K562 (cell line): ENCODE data around the gene SSTR5. TPM values are rescaled to one million over a fixed set of nuclear protein-coding genes. Genes with fewer than 3 reads are reported as not detected.

ENCODE experiments used
- ATAC-seq: fragments of 200-7000 bp; cut with Tn5 transposase; 3 replicates; pipeline ENCODE4 v1.9.1; 2020; ENCODE audit warnings: moderate library complexity
- BruUV-seq: library from RNA; stranded (reverse); fragments of 400-500 nt; replicated peaks from 2 replicates; lab custom pipeline; 2021; lab: Mats Ljungman, UMichigan
- CTCF ChIA-PET: fragments of 300-600 bp; formaldehyde crosslinking; extraction: SDS; loops from one replicate; lab custom pipeline; 2021; ENCODE audit warnings: low intra/inter-chr PET ratio; lab: Yijun Ruan, JAX
- POLR2A ChIA-PET: fragments of 300-600, 350-650 bp; sonication (Branson Sonifier 250); formaldehyde crosslinking; extraction: SDS; loops from one replicate; lab custom pipeline; 2021; ENCODE audit warnings: antibody characterized with exemption, inconsistent platforms; lab: Yijun Ruan, JAX
- DNase-seq, 4 experiments: peaks; one replicate each; pipeline versions ENCODE4 v3.0.0 to v3.0.0-alpha.2; 2011 to 2018; ENCODE audit warnings: low spot score in 3 of 4, mixed read lengths in 3 of 4; ENCODE audit errors: extremely low read depth in 1 of 4
- FAIRE-seq: peaks from 2 replicates; lab custom pipeline; 2011; peaks lifted over from hg19 to GRCh38; lab: Jason Lieb, UNC
- H2AFZ ChIP-seq: 2 replicates; pipeline ENCODE4 v1.6.0; 2011; ENCODE audit warnings: low read depth, low read length, control low read depth, inconsistent platforms
- H3K27ac ChIP-seq: fragments of 200-600 bp; 3 replicates; pipeline ENCODE4 v1.8.0; 2011; ENCODE audit warnings: low read depth, mild to moderate bottlenecking, control low read depth, inconsistent platforms, low read length, moderate library complexity, mixed read lengths; ENCODE audit errors: extremely low read depth
- H3K27me3 ChIP-seq, 2 experiments: fragments of 300-600 bp in 1 of 2; 2 replicates in 1 of 2; 3 replicates in 1 of 2; pipeline versions ENCODE4 v1.6.0 to v1.8.0; 2011; ENCODE audit warnings: inconsistent platforms in 2 of 2, low read length in 2 of 2, mild to moderate bottlenecking in 1 of 2, mixed read lengths in 1 of 2, moderate library complexity in 1 of 2; ENCODE audit not compliant: control insufficient read depth in 2 of 2, insufficient read depth in 2 of 2
- H3K36me3 ChIP-seq: fragments of 300-600 bp; 3 replicates; pipeline ENCODE4 v1.8.0; 2011; ENCODE audit warnings: mild to moderate bottlenecking, low read length, inconsistent platforms; ENCODE audit not compliant: control insufficient read depth, insufficient read depth
- H3K4me1 ChIP-seq, 2 experiments: fragments of 200-600 bp in 1 of 2; replicated peaks in 1 of 2; 2 replicates in 1 of 2; 3 replicates in 1 of 2; pipeline versions ENCODE4 v1.5.1 to v1.8.0; 2011; ENCODE audit warnings: inconsistent platforms in 2 of 2, low read length in 2 of 2, mild to moderate bottlenecking in 1 of 2, mixed read lengths in 1 of 2, moderate library complexity in 1 of 2; ENCODE audit not compliant: control insufficient read depth in 2 of 2, insufficient read depth in 2 of 2
- H3K4me2 ChIP-seq: 2 replicates; pipeline ENCODE4 v1.6.1; 2011; ENCODE audit warnings: low read length, control low read depth, inconsistent platforms, mixed read lengths; ENCODE audit not compliant: insufficient read depth
- H3K4me3 ChIP-seq: fragments of 200-600 bp; sonication (generic), shearing (Covaris generic); 2 replicates; pipeline ENCODE4 v1.5.1; 2016; ENCODE audit warnings: control low read depth, inconsistent platforms
- H3K79me2 ChIP-seq: fragments of 200-600 bp; 3 replicates; pipeline ENCODE4 v1.8.0; 2011; ENCODE audit warnings: low read length, inconsistent platforms; ENCODE audit not compliant: control insufficient read depth, insufficient read depth
- H3K9ac ChIP-seq, 2 experiments: 2 replicates each; pipeline versions ENCODE4 v1.6.0 to v1.6.1; 2011; ENCODE audit warnings: low read depth in 2 of 2, low read length in 2 of 2, control low read depth in 1 of 2, inconsistent platforms in 1 of 2, mild to moderate bottlenecking in 1 of 2, mixed read lengths in 1 of 2; ENCODE audit not compliant: insufficient read depth in 1 of 2
- H3K9me1 ChIP-seq: one replicate; pipeline ENCODE4 v1.6.0; 2011; ENCODE audit warnings: inconsistent platforms, mild to moderate bottlenecking, low read length, moderate library complexity; ENCODE audit not compliant: control insufficient read depth, insufficient read depth
- H3K9me3 ChIP-seq: replicated peaks from 2 replicates; pipeline ENCODE4 v1.5.1; 2011; ENCODE audit warnings: low read depth, low read length, inconsistent platforms; ENCODE audit not compliant: control insufficient read depth, insufficient read depth
- H4K20me1 ChIP-seq: replicated peaks from 2 replicates; pipeline ENCODE4 v1.6.1; 2011; ENCODE audit warnings: low read length, inconsistent platforms, mixed read lengths; ENCODE audit not compliant: control insufficient read depth, insufficient read depth
- NFRKB ChIP-seq: fragments of 450-650 bp; IDR thresholded peaks from 2 replicates; pipeline ENCODE4 v1.6.1; 2016; ENCODE audit warnings: low read depth
- STAT5A ChIP-seq: IDR thresholded peaks from 2 replicates; pipeline ENCODE4 v1.6.1; 2012; ENCODE audit warnings: low read length, inconsistent platforms, borderline replicate concordance
- YBX1 ChIP-seq: fragments of 450-650 bp; IDR thresholded peaks from 2 replicates; pipeline ENCODE4 v1.7.1; 2016; ENCODE audit warnings: mild to moderate bottlenecking
- WGBS: fragments of 100-300 bp; shearing (Covaris generic); methylation state at CpG from one replicate; pipeline ENCODE4 v1.1.6; 2016; ENCODE audit warnings: low coverage, mixed read lengths; ENCODE audit not compliant: insufficient coverage; ENCODE audit errors: missing lambda C conversion rate; 5-methylcytosine and 5-hydroxymethylcytosine counted together
- in situ Hi-C: fragments of 300-500 bp; cut with MboI; formaldehyde crosslinking; loops from 4 replicates; pipeline ENCODE4 v1.15.0; 2018; ENCODE audit warnings: inconsistent platforms, mixed read lengths
- intact Hi-C: fragments of 100-400 bp; cut with micrococcal nuclease; formaldehyde crosslinking; loops from 2 replicates; pipeline ENCODE4 v1.14.2; 2022
- polyA plus RNA-seq, 8 experiments: library from polyadenylated mRNA; depleted of rRNA in 4 of 8; stranded (reverse) in 5 of 8; unstranded in 3 of 8; fragments of >200 nt; fragmentation: Nextera tagmentation in 2 of 8; fragmentation: Illumina TruSeq in 1 of 8; extraction: Ambion mirVana in 2 of 8; extraction: Trizol in 1 of 8; gene quantifications; 2 replicates each; pipeline versions ENCODE4 v1.2.1 to v1.2.3, GENCODE V29; 2011 to 2014; ENCODE audit warnings: inconsistent platforms in 1 of 8, missing spikeins in 1 of 8
- total RNA-seq, 7 experiments: library from RNA; depleted of rRNA in 6 of 7; stranded (reverse); fragments of >200 nt in 6 of 7; fragmentation: Illumina TruSeq in 2 of 7; extraction: Trizol in 2 of 7; gene quantifications; 2 replicates each; pipeline versions ENCODE4 v1.2.1 to v1.2.3, GENCODE V29; 2011 to 2021; ENCODE audit warnings: low replicate concordance in 1 of 7
- TF ChIP-seq, protein P1 (sequence below): sonication (generic); formaldehyde crosslinking; IDR thresholded peaks from 2 replicates; pipeline ENCODE4 v1.8.0; 2022; ENCODE audit warnings: mild to moderate bottlenecking, missing genetic modification reagents, borderline replicate concordance
- TF ChIP-seq, protein P2 (sequence below): sonication (generic); formaldehyde crosslinking; IDR thresholded peaks from 2 replicates; pipeline ENCODE4 v1.8.0; 2022; ENCODE audit warnings: mild to moderate bottlenecking, low read depth, missing genetic modification reagents

The SSTR5 gene
- total and polyA plus RNA-seq, 9 of the 15 experiments (the other 6 are each of a cell fraction or from before 2014, with no cell fraction given): not detected

DNA sequence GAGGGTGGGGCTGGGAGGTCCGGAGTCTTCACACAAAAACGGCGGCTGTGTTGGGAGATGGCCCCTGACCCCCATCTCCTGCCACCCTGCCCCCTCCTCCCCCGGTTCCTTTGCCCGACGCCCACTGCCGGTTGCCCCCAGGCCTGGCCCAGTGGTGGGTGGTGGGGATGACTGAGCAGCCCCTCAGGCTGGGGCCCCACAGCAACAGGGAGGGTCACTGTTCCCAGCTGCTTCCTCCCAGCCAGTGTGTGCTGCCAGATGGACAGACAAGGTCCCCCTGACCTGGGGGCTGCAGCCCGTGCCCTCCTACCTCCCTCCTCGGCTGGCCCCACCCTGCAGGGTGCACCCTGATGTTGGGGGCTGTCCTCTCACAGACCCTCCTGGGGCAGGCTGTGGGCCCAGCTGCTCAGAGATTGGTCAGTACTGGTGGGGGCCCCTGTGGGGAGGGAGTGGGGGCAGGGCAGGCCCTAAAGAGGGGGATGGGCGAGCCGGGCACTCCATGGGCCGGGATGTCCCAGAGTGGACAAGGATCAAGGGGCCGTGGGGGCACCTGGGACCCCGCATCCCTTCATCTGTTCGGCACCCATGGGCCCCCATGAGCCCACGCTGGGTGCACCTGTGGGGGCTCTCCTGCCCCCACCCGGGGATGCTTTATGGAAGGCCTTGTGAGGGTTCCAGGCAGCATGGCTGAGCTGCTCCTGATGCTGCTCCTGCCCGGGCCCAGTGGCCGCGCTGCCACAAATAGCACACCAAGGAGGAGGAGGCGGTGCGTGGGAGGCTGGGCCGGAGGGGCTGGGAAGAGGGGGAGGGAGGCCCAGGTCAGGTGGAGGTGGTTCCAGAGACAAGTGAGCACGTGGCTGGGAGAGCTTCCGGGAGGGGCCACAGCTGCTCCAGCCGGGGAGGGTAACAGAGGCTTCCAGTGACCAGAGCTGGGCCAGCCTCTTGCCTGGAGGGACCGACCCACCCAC lies 18.4 kb downstream of the SSTR5 start (continued):
- TF ChIP-seq, protein P1, sequence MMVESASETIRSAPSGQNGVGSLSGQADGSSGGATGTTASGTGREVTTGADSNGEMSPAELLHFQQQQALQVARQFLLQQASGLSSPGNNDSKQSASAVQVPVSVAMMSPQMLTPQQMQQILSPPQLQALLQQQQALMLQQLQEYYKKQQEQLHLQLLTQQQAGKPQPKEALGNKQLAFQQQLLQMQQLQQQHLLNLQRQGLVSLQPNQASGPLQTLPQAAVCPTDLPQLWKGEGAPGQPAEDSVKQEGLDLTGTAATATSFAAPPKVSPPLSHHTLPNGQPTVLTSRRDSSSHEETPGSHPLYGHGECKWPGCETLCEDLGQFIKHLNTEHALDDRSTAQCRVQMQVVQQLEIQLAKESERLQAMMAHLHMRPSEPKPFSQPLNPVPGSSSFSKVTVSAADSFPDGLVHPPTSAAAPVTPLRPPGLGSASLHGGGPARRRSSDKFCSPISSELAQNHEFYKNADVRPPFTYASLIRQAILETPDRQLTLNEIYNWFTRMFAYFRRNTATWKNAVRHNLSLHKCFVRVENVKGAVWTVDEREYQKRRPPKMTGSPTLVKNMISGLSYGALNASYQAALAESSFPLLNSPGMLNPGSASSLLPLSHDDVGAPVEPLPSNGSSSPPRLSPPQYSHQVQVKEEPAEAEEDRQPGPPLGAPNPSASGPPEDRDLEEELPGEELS (CRISPR knock-in tag): no peak

DNA sequence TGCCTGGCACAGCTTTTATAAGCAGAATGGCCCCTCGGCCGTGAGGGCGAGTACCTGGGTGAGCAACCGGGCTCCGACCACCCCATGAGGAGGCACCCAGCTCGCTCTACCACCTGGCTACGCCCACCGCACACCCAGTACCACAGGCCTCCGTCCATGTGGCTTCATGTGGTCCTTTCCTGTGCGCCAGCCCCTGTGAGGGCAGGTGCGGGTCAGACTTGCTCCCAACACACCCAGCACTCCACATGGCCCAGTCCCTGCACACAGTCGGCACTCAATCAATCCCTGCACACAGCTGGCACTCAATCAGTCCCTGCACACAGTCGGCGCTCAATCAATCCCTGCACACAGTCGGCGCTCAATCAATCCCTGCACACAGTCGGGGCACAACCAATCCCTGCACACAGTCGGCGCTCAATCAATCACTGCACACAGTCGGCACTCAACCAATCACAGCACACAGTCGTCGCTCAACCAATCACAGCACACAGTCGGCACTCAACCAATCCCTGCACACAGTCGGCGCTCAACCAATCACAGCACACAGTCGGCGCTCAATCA lies 19.5 kb downstream of the SSTR5 start:
- POLR2A ChIA-PET: no interaction called here
- peaks cover 6 to 34% of the 10 kb centered on the region in 2 experiments; a peak in 3 of 5 replicates for H3K27me3 ChIP-seq
- H3K4me3 ChIP-seq: no peak overlapping the region
- FAIRE-seq (no peak), ATAC-seq (no peak), DNase-seq (no peak)
- WGBS: 81% methylated on average over 20 of the region's 27 CpGs
- peaks cover 3% of the 10 kb centered on the region; the same call in 1 of the 2 replicates for H3K9me3 ChIP-seq
- no peak overlapping the region for H3K4me2 ChIP-seq
- H3K9ac ChIP-seq: no peak overlapping the region
- no peak overlapping the region for H2AFZ ChIP-seq
- no peak overlapping the region for H3K27ac ChIP-seq
- H3K79me2 ChIP-seq: no peaks in the 10 kb centered on the region
- no peaks in the 10 kb centered on the region for H4K20me1 ChIP-seq
- CTCF ChIA-PET: no interaction called here
- intact Hi-C loops: no loop called here
- H3K4me1 ChIP-seq: peaks cover 0 to 62% of the 10 kb centered on the region in 2 experiments; a peak in 2 of 5 replicates
- in situ Hi-C loops: no loop called here
- no peaks in the 10 kb centered on the region for H3K9me1 ChIP-seq
- BruUV-seq: no TSS peak
- TF ChIP-seq, protein P2, sequence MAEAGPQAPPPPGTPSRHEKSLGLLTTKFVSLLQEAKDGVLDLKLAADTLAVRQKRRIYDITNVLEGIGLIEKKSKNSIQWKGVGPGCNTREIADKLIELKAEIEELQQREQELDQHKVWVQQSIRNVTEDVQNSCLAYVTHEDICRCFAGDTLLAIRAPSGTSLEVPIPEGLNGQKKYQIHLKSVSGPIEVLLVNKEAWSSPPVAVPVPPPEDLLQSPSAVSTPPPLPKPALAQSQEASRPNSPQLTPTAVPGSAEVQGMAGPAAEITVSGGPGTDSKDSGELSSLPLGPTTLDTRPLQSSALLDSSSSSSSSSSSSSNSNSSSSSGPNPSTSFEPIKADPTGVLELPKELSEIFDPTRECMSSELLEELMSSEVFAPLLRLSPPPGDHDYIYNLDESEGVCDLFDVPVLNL: no peak
- TF ChIP-seq NFRKB: no peak
- TF ChIP-seq STAT5A: no peak
- TF ChIP-seq YBX1: no peak
- no peaks in the 10 kb centered on the region for H3K36me3 ChIP-seq
